ENCODE data around the gene RIC3. TPM values are rescaled to one million over a fixed set of nuclear protein-coding genes. Genes with fewer than 3 reads are reported as not detected.

The RIC3 gene
- total RNA-seq, 1 experiment from 2014 or later: 0.38 TPM

- Mint-ChIP-seq H3K27ac (ENCODE audit: unreplicated experiment) (no peak overlapping the region), H3K4me1 (ENCODE audit: low read depth, unreplicated experiment) (no peaks in the 10 kb centered on the region), H3K4me3 (ENCODE audit: low read depth, unreplicated experiment) (no peak overlapping the region), H3K27me3 (ENCODE audit: unreplicated experiment) (peaks cover 74% of the 10 kb centered on the region), H3K36me3 (ENCODE audit: insufficient read depth, unreplicated experiment) (peaks cover 4% of the 10 kb centered on the region), H3K9me3 (ENCODE audit: low read depth, unreplicated experiment) (no peaks in the 10 kb centered on the region)
- intact Hi-C loops (cut with micrococcal nuclease; ENCODE audit: unreplicated experiment): no loop called here
- BruUV-seq (replicated peaks): no TSS peak
- TF ChIP-seq CTCF (IDR thresholded peaks at IDR 0.05; ENCODE audit: unreplicated experiment): no peak
- CTCF ChIA-PET: no interaction called here
- no peak for DNase-seq
These were observed 82.8 kb downstream of the RIC3 start for GRCh38 chr11:8086001-8086479.

- peaks cover 80% of the 10 kb centered on the region for H3K27me3 Mint-ChIP-seq (ENCODE audit: unreplicated experiment)
These were observed 83.7 kb downstream of the RIC3 start for GRCh38 chr11:8085011-8085645.

DNA sequence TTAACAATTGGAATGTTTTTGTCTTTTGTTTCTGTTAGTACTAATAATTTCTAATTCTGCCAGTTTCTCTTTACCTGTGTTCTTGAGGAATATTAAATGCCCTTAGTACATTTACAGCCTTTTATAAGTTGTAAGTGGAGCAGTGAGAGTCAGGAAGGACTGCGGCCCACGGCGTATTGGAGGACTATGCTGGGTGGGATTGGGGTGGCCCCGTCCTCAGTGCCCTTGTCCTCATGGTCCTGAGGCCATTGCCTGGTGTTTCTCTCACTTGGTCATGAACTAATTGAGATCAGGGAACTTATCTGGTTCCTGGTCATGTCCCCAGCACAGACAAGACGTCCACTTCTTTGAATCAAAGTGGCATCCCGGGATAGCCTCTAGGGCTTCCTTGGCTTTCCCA, 84.5 kb downstream of the RIC3 start:
- Mint-ChIP-seq H3K9me3 (ENCODE audit: low read depth, unreplicated experiment) (no peaks in the 10 kb centered on the region), H3K4me1 (ENCODE audit: low read depth, unreplicated experiment) (no peaks in the 10 kb centered on the region), H3K4me3 (ENCODE audit: low read depth, unreplicated experiment) (no peak overlapping the region), H3K36me3 (ENCODE audit: insufficient read depth, unreplicated experiment) (peaks cover 9% of the 10 kb centered on the region), H3K27ac (ENCODE audit: unreplicated experiment) (no peak overlapping the region), H3K27me3 (ENCODE audit: unreplicated experiment) (peaks cover 88% of the 10 kb centered on the region)
- no TSS peak for BruUV-seq (replicated peaks)
- DNase-seq: no peak
- intact Hi-C loops (cut with micrococcal nuclease; ENCODE audit: unreplicated experiment): no loop called here
- CTCF ChIA-PET: no interaction called here
- TF ChIP-seq CTCF (IDR thresholded peaks at IDR 0.05; ENCODE audit: unreplicated experiment): no peak

More at GRCh38 chr11:8085011-8085645, 83.7 kb downstream of the RIC3 start:
- DNase-seq: no peak
- H3K4me3 Mint-ChIP-seq (ENCODE audit: low read depth, unreplicated experiment): no peak overlapping the region
- TF ChIP-seq CTCF (IDR thresholded peaks at IDR 0.05; ENCODE audit: unreplicated experiment): no peak
- H3K36me3 Mint-ChIP-seq (ENCODE audit: insufficient read depth, unreplicated experiment): peaks cover 9% of the 10 kb centered on the region
- H3K27ac Mint-ChIP-seq (ENCODE audit: unreplicated experiment): no peak overlapping the region
- BruUV-seq (replicated peaks): no TSS peak
- CTCF ChIA-PET: no interaction called here
- intact Hi-C loops (cut with micrococcal nuclease; ENCODE audit: unreplicated experiment): no loop called here
- H3K4me1 Mint-ChIP-seq (ENCODE audit: low read depth, unreplicated experiment): no peaks in the 10 kb centered on the region
- no peaks in the 10 kb centered on the region for H3K9me3 Mint-ChIP-seq (ENCODE audit: low read depth, unreplicated experiment)

DNA sequence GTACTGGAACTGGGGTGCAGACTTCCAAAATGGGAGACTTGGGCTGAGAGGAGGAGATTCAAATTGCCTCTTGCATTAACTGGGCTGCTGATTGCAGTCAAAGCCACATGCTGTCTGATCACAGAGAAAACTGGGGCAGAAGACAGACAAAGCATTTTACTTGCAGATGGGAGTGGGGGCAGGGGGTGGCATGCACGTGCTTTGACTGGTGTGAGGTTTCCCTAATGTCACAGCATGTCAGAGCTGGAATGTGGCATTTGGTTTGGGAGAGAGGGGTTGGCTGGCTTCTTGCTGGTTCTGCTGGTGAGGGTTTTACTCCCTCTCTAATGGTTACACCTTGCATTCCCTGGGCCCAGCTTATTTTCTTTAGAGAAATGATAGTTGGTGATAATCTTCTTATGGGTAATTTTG, 84.9 kb downstream of the RIC3 start:
- no TSS peak for BruUV-seq (replicated peaks)
- no peak for DNase-seq
- no peaks in the 10 kb centered on the region for H3K9me3 Mint-ChIP-seq (ENCODE audit: low read depth, unreplicated experiment)
- no peak overlapping the region for H3K27ac Mint-ChIP-seq (ENCODE audit: unreplicated experiment)
- peaks cover 9% of the 10 kb centered on the region for H3K36me3 Mint-ChIP-seq (ENCODE audit: insufficient read depth, unreplicated experiment)
- no peak for TF ChIP-seq CTCF (IDR thresholded peaks at IDR 0.05; ENCODE audit: unreplicated experiment)
- H3K4me3 Mint-ChIP-seq (ENCODE audit: low read depth, unreplicated experiment): no peak overlapping the region
- intact Hi-C loops (cut with micrococcal nuclease; ENCODE audit: unreplicated experiment): no loop called here
- CTCF ChIA-PET: no interaction called here
- H3K4me1 Mint-ChIP-seq (ENCODE audit: low read depth, unreplicated experiment): no peaks in the 10 kb centered on the region
- H3K27me3 Mint-ChIP-seq (ENCODE audit: unreplicated experiment): peaks cover 92% of the 10 kb centered on the region
